A549 treated with CORT108297 at 1 μM for 4 hours (cell line): ENCODE results near the gene MINK1. TPM values are rescaled to one million over a fixed set of nuclear protein-coding genes. Genes with fewer than 3 reads are reported as not detected.

Experiments used
- total RNA-seq: library from RNA; stranded (reverse); fragments of 200-300 nt; extraction: Qiagen RNA extraction; gene quantifications from 5 replicates; pipeline ENCODE4 v1.2.3, GENCODE V29; 2022

MINK1 gene
- total RNA-seq = 48.2 to 67.7 TPM (median 63.4 TPM) in 5 replicates

DNA sequence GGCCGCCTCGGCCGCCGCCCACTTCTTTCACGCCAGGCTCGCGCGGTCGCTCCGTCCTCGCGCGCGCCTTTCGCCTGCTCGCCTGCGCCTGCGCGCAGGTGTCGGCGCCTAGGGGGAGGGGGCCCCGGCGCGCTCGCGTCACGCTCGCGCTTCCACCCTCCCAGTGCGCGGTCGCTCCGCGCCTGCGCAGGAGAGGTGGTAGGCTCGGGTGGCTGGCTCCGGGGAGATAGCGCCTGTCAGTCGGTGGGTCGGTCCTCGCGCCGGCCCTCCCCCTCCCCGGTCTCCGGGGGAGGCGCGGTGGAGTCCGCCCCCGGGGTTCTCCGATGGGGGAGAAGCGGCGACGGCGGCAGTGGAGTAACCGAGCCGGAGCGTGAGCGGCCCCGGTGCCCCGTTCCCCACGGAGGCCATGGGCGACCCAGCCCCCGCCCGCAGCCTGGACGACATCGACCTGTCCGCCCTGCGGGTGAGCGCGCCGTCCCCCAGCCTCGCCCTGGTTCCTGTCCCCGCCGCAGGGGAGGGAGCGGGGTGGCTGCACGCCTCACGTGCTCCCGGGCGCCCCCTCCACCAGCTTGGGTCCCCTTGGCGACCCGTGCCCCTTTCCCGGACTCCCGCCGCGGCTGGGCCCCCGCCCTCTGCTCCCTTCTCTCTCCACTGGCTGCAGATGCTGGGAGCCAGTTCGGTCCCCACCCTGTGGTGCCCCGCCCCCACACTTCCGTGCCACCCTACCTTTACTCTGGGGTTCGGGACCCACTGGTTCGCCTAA is at the start of gene MINK1:
Gene MINK1 (plus strand): TSS at position 163 of the 763 bp plus-strand sequence. CDS start 244 bp downstream, at position 407.

DNA sequence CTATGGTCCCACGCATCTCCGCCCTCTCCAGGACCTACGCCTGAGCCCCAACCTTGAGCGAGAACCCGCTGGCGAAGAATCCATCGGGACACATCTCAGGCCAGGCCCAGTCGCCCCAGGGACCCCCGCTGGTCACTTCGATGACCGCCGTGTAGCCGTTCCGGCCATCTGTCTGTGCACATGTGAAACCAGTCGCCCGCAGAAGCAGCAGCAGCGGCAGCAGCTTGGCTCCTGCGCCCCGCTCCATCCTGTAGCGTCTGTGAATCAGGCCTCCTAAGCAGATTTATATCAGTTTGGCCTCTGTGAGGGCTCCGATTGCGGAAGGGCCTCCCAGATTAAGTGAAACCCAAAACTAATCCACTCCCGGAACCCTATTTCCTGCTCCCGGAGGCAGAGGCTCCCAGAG is 47.0 kb upstream of the MINK1 start, which contains the start of gene VMO1:
Gene VMO1 (minus strand): TSS at position 259 of the 406 bp plus-strand sequence. CDS start 12 bp downstream, at position 247.

DNA sequence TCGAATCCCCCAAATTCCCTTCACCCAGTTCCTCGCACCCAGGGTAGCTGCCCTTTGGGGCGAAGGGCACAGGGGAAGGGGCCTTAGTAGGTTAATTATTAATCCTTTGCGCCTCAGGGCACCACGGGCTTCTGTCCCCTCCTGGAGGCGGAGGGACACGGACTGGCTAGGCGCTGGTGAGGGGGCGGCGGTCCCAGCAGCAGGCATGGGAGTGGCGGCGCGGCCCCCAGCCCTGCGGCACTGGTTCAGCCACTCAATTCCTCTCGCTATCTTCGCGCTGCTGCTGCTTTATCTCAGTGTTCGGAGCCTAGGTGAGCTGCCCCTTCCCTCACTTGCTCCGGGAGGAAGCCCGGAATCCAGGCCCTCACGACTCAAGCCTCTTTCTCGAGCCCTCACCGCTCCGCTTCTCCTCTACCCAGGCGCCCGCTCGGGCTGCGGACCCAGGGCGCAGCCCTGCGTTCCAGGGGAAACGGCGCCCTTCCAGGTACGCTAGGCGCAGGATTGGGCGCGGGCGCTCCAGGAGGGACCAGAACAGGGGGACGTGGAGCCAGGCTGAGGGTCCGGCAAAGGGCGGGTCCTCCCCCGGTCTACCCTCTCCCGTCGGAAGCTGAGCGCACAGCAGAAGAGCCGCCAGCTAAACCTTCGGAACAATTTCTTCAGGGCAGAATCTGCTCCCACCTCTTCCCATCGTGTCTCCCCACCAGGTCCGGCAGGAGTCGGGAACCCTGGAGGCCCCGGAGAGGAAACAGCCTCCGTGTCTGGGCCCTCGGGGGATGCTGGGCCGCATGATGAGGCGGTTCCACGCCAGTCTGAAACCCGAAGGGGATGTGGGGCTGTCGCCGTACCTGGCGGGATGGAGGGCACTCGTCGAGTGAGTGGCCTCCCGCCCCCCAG is 44.1 kb upstream of the MINK1 start, which contains the start of gene GLTPD2:
Gene GLTPD2 (plus strand): TSS at position 158 of the 894 bp plus-strand sequence. CDS start 48 bp downstream, at position 206.

DNA sequence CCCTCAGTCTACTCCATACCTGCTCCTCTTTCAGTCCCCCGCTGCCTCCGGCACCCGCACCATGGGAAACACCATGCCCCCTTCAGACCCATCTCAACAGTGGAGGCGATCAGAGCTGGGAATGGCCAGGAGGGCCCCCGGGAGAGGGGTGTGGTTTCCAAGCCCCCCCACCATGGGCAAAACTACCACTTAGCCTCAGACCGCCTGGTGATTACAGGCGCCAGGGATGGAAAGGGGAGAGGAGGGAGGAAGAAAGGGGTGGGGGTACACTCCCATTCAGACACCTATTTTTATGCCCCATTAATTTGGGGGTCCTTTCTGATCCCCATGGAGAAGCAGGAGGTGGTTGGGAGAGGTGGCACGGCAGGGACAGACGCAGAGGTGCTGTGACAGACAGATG is 30.9 kb upstream of the MINK1 start, which contains the start of gene C17orf114:
Gene C17orf114 (minus strand): TSS at position 101 of the 400 bp plus-strand sequence.

DNA sequence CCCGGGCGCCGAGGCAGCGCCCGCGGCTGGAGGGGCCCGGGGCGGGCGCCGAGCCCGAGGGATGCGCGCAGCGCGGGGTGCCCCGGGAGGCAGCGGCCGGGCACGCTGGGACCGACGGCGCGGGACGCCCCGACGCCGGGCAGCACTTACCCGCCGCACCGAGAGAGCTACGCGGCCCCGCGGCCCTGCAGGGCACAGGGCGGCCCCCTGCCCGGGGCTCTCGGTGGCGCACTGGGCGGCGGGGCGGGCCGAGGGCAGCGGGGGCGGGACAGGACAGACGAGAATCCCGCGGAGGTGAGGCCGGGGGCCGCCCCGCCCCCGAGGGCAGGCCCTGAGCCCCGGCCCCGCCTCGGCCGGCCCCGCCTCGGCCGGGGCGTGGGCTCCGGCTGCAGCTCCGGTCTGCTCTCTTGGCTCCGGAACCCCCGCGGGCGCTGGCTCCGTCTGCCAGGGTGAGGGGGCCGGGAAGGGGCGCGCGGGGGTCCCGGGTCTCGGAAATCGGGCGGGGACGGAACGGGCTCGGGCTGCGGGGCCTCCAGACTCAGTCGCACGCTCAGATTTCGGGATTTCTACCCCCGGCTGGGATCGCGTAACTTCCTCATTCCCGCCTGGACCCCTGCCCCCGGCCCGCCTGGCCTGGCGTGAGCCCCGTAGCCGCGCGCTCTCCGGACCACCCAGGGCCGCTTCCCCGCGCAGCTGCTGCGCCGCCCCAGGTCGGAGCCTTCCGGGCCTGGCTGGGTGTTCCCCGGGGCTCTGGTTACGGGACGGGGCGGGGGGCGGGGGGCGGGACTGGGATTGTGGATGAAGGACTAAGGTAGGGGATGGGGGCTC is 26.1 kb upstream of the MINK1 start, which contains the start of gene PLD2:
Gene PLD2 (plus strand): TSS at position 376 of the 828 bp plus-strand sequence. CDS start 621 bp downstream, outside the sequence.

DNA sequence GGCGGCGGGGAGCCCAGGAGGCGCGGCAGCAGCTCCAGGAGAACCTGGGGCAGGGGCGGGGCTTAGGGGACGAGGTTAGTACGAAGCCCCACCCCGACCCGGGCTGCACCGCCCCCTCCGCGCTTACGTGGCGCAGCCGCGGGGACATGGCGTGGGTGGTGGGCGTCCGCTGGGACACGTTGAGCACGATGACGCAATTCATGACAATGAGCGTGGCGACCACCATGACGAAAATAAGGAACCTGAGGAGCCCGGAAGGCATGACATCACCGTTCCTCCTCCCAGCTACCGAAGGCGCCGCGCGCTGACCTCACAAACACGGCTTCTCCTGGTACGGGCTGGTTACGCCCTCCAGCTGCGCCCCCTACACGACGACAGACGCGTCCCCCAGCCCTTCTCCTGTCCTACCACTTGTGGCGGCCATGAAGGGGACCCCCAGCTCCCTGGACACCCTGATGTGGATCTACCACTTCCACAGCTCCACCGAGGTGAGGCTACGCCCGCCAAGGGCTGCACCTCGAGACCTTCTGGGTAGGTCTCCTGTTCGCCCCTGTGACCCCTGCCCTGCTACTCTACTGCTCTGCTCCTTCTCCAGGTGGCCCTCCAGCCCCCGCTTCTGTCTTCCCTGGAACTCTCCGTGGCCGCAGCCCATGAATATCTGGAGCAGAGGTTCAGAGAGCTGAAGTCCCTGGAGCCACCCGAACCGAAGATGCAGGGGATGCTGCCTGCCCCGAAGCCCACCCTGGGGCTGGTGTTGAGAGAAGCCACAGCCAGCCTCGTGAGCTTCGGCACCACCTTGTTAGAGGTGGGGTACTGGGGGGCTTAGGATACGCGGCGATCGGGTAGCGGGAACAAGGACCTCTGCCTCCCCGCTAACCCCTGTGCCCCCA is 66.4 kb downstream of the MINK1 start, which contains the start of gene C17orf107:
Gene C17orf107 (plus strand): TSS at position 196 of the 890 bp plus-strand sequence. CDS start 227 bp downstream, at position 423.

DNA sequence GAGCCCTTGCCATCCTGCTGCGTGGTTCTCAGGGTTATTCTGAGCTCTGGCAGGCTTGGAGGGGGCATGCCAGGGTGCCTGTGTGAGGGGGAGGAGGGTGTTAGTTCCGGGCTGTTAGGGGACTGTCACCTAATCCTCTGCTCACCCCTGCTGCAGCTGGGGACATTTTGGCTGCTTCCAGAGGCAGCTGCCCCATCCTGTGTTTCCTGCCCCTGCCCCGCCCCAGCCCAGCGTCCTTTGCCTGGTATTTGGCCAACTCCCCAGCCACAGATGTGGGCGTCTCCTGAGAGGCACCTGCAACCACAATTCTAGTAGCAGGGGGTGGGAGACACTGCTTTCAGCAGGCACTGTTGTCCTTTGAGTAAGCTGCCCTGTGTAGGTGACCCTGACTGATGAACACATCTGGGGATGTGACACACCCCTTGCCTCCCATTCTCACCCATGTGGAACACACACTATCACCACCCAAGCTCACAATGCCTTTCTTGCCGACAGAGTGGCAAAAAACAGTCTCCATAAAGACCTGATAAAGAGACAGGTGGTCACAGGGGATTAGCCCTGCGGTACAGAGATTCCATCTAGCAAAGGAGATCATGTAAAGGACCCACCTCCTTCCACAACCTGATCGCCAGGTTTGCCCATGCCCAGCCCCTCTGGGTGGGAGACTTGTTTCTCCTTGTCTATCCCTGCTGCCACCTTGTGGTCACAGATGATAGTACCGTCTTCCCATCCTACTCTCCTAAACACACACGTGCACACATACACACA is 70.1 kb downstream of the MINK1 start, which contains the start of gene CHRNE:
Gene CHRNE (minus strand): TSS at position 48 of the 768 bp plus-strand sequence. CDS start 35 bp downstream, at position 13.

DNA sequence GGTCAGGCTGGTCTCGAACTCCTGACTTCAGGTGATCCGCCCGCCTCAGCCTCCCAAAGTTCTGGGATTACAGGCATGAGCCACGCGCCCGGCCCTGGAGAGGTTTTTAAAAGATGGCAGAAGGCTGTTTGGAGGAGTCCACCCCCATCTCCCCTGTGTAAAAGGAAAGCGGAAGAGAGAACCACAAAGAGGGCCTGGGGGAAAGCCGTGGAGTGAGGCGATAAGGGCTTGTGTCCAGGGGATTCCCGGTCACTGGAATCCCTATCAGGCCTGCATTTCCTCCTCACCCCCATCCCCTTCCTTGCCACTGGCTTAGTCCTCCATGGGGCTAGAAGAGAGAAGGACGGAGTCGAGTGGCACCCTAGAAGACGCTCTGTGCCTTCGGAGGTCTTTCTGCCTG is 98.8 kb downstream of the MINK1 start, which contains the start of gene GP1BA:
Gene GP1BA (plus strand): TSS at position 315 of the 400 bp plus-strand sequence. CDS start 328 bp downstream, outside the sequence.

DNA sequence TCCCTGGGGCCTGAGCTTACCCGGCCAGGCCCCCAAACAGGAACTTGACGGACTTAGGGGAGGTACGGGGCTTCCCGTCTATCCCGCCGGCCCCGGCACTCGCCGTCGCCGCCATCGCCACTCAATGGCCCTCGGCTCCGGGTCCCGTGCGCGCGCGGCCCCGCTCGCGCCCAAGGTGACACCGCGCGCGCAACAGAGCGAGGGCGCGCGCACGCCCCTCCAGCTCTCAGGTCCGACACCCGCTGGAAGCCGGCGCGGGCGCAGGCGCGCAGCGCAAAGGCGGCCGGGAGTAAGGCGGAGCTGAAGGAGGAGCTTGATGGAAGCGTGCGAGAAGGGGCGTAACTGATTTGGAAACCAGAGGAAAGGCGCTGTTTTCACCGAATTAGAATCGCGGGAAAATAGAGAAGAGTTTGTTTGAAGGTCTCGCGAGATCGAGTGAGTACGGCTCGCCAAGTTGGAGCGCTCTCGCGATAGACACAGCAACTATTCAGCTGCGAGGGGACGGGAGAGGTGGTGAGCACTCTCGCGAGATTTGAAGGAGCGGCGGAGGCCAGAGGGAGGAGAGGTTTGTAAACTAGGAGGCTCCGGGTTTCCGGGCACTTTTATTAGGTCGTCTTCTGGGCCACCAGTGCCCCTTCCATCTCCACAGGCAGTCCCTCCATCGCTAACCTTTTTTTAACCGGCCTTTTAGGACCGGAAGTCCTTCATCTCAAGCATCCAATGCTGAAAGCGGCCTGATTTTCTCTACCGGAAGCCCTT is 106.8 kb downstream of the MINK1 start, which contains the start of the genes RNF167 and SLC25A11:
Gene RNF167 (plus strand): TSS at position 473 of the 759 bp plus-strand sequence. CDS start 642 bp downstream, outside the sequence.
Gene SLC25A11 (minus strand): TSS at position 251 of the 759 bp plus-strand sequence. CDS start 136 bp downstream, at position 115.

Other genes starting within 250 kb of the MINK1 start
- 0.36 to 0.87 TPM (median 0.57 TPM) in 5 replicates for gene SMTNL2, start 248.8 kb upstream of the MINK1 start, total RNA-seq
- 0.06 to 0.20 TPM (median 0.12 TPM) in 5 replicates for gene ALOX15, start 191.7 kb upstream of the MINK1 start, total RNA-seq
- 62.4 to 80.2 TPM (median 79.2 TPM) in 5 replicates for gene PELP1, start 129.2 kb upstream of the MINK1 start, total RNA-seq
- 49.6 to 68.0 TPM (median 61.1 TPM) in 5 replicates for gene ARRB2, start 122.7 kb upstream of the MINK1 start, total RNA-seq
- 41.0 to 45.6 TPM (median 43.0 TPM) in 5 replicates for gene MED11, start 101.9 kb upstream of the MINK1 start, total RNA-seq
- 0.24 to 0.91 TPM (median 0.52 TPM) in 5 replicates for gene ZMYND15, start 93.5 kb upstream of the MINK1 start, total RNA-seq
- gene CXCL16, start 93.4 kb upstream of the MINK1 start, total RNA-seq = 15.4 to 19.5 TPM (median 18.5 TPM) in 5 replicates
- 0.51 to 1.2 TPM (median 0.90 TPM) in 5 replicates for gene TM4SF5, start 61.5 kb upstream of the MINK1 start, total RNA-seq
- 0.43 to 1.5 TPM (median 0.96 TPM) in 5 replicates for gene VMO1, start 47.0 kb upstream of the MINK1 start, total RNA-seq
- 0.07 TPM in 1 of 5 replicates, not detected in the others for gene GLTPD2, start 44.4 kb upstream of the MINK1 start, total RNA-seq
- 464 to 503 TPM (median 498 TPM) in 5 replicates for gene PSMB6, start 37.2 kb upstream of the MINK1 start, total RNA-seq
- gene PLD2, start 26.2 kb upstream of the MINK1 start, total RNA-seq = 19.1 to 29.3 TPM (median 26.6 TPM) in 5 replicates
- 0.22 to 0.52 TPM (median 0.25 TPM) in 5 replicates for gene C17orf107, start 66.2 kb downstream of the MINK1 start, total RNA-seq
- 0.06 to 0.13 TPM (median 0.08 TPM) in 5 replicates for gene CHRNE, start 69.8 kb downstream of the MINK1 start, total RNA-seq
- gene GP1BA, start 98.9 kb downstream of the MINK1 start, total RNA-seq = not detected in 5 replicates
- gene SLC25A11, start 106.7 kb downstream of the MINK1 start, total RNA-seq = 54.2 to 84.3 TPM (median 79.0 TPM) in 5 replicates
- gene RNF167, start 106.9 kb downstream of the MINK1 start, total RNA-seq = 95.0 to 148 TPM (median 130 TPM) in 5 replicates
- gene PFN1, start 115.2 kb downstream of the MINK1 start, total RNA-seq = 2,450 to 3,030 TPM (median 2,898 TPM) in 5 replicates
- gene ENO3, start 117.8 kb downstream of the MINK1 start, total RNA-seq = 48.1 to 62.8 TPM (median 53.1 TPM) in 5 replicates
- 69.8 to 97.7 TPM (median 74.9 TPM) in 5 replicates for gene SPAG7, start 134.5 kb downstream of the MINK1 start, total RNA-seq
- 29.0 to 37.2 TPM (median 36.7 TPM) in 5 replicates for gene CAMTA2, start 154.3 kb downstream of the MINK1 start, total RNA-seq
- 1.3 to 1.7 TPM (median 1.4 TPM) in 5 replicates for gene INCA1, start 164.2 kb downstream of the MINK1 start, total RNA-seq
- gene KIF1C, start 164.6 kb downstream of the MINK1 start, total RNA-seq = 98.6 to 114 TPM (median 107 TPM) in 5 replicates
- 0.44 to 1.2 TPM (median 0.95 TPM) in 5 replicates for gene SLC52A1, start 202.1 kb downstream of the MINK1 start, total RNA-seq
- gene ZFP3, start 245.1 kb downstream of the MINK1 start, total RNA-seq = 0.80 to 1.1 TPM (median 0.93 TPM) in 5 replicates